HG02870 (cell line): Measurements from ENCODE around the gene CEP95.

ENCODE experiments used
- ATAC-seq: cut with Tn5 transposase; IDR thresholded peaks from one replicate; pipeline ENCODE4 v1.9.1; 2021; ENCODE audit warnings: mild to moderate bottlenecking, moderate library complexity; ENCODE audit not compliant: unreplicated experiment

CEP95 gene

DNA sequence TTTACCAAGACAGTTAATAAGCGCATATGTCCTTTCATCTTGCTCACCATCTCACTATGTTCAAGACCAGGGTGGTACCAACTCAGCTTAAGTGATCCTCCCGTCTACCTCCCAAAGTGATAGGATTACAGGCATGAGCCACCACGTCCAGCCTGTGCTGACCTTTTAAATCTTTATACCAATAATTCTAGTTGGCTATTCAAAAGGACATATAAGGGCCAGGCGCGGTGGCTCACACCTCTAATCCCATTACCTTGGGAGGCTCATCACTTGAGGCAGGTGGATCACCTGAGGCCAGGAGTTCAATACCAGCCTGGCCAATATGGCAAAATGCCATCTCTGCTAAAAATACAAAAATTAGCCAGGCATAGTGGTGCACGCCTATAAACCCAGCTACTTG lies 2.4 kb downstream of the CEP95 start:
- ATAC-seq = no peak

DNA sequence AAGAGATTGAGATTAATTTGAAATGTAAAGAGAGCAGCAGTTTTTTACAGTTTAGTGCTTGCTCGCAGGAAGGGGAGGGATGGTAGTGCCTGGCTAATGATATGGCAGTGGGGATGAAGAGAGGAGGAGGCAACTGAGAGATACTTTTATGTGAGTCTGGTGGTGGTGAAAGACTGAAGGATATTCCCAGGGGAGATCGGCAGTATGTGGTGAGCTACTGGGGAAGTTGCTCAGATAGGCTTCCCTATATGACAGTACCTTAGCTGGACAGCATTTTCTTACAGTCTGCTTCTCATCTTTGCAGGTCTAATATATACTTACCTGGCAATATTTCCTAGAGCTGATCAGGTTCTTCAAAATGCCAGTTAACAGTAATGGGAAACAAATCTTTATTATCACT lies 8.6 kb downstream of the CEP95 start:
- ATAC-seq = no peak

DNA sequence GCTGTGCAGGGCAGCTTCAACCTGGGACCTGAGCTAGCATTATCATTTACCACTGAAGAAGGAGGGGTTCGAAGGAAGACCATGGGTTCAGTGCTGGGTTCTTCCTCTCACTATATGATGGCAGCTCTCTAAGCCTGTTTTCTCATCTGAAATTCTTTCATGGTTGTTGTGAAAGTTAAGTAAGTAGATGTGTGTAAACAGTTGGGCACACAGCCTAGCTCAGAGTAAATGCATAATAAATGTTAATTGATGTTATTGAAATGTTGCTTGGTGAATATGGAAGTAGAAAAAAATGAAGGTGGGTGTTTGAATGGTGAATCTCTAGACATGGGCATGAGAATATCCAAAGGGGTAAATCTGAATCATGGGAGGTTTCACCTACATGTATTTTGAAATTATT lies 9.1 kb downstream of the CEP95 start:
- no peak for ATAC-seq

DNA sequence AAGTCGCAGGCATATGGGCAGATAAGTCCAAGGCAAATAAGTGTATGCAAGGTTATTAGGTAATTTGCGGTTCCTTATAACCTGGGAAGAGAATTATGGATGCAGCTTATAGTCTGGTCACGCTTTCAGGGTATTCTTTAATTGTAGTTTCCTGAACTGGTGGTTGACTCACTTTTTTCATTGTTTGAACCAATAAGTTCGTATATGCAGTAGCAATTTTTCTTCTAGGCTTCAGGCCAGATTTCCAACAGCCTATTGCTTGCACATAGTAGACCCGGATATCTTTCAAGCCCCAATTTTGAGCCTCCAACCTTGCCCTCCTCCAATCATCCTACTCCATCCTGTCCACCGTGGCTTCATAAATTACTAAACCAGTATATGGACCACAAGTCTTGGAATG lies 12.8 kb downstream of the CEP95 start:
- ATAC-seq = no peak

DNA sequence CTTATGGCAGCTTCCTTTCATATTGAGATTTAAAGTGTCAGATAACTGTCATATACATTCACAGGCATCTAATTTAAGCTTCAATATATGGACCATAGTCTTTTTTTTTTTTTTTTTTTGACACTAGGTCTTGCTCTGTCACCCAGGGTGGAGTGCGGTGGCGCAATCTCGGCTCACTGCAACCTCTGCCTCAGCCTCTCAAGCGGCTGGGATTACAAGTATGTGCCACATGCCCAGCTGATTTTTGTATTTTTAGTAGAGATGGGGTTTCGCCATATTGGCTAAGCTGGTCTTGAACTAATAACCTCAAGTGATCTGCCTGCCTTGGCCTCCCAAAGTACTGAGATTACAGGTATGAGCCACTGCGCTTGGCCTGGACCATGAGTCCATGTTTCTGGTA lies 13.6 kb downstream of the CEP95 start:
- no peak for ATAC-seq

DNA sequence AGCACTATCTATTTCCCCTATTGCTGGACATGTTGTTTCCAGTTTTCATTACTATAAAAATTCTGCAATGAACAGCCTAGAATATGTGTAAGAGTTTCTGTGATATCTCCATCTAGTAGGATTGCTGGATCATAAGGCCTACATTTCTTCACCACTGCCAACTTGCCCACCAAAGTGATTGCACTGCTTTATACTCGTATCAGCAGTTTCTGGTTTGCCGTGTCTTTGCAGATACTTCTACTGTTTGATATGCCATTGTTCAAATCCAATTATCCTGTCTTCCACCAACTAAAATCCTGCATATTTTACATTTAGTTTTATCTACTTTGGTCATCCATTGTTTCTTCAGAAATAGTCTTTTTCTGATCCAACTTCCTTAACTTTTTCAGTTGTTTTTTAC lies 21.1 kb downstream of the CEP95 start:
- no peak for ATAC-seq

DNA sequence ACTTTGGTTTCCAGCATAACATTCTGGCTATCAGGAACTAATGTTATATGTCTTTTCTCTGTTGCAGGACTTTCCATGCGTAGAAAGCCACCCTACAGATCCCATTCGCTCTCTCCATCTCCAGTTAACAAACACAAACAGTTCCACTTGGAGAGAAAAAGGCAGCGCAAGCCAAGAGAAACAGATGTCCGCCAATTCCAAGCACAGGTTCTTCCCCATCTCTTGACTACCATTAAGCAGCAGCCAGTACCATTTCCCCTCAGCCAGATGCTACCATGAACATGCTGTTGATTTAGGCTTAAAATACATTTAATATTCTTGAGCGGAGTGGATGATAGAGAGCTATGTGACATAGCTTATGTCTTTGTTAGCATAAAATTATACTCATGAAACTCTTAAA lies 22.4 kb downstream of the CEP95 start:
- no peak for ATAC-seq

DNA sequence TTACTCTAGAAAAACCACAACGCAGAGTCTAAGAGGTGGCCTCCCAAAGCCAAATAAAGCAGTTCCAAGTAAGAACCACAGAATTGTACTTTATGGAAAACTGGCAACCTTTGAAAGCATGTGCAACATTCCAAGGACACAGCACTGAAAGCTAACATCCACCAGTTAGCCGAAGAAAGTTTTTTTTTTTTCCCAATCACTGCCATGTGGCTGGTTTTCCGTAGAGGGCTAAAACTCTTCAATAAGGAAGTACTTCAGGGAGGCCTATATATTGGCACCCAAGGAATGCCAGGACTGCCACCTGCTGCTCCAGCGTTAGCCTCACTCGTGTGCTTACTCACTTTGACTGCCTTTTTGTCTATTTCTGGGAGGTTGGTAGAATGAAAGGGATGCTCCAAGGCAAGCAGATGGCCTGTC lies 25.2 kb downstream of the CEP95 start:
- no peak for ATAC-seq

DNA sequence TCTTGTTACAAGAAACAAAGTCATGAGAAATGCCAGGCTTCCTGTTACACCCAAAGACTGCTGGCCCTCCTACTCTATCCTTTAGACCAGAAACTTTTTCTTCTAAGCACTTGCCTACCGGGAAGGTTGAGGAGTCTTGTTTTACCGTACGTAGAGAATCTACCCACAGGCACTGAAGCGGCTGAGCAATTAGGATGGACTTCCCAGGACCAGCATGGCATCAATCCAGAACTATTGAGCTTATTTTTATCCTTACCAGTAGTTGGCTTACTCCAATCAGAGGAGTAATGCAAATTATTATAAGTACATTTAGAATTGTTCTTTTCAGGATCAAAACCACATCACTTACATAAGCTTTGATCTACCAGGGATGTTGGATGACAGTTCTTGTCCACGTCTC lies 25.6 kb downstream of the CEP95 start:
- ATAC-seq = no peak

DNA sequence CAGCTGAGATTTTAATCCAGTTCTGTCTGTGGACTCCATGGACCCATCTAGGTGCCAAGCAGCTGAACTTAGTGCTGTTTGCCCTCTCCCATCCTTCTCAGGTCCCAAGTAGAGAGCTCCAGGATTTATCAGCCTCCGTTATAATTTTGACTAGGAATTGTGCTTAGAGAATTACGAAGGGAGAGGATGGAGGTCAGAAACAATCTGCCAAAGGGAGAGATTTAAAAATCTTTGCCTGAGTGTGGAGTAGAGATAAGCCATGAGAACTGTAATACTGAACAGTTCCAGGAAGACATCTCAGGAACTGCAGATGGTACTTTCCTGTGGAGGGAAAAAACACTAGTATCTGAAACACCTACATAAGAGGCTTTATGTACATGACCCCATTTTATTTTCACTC lies 27.0 kb downstream of the CEP95 start:
- ATAC-seq = no peak

DNA sequence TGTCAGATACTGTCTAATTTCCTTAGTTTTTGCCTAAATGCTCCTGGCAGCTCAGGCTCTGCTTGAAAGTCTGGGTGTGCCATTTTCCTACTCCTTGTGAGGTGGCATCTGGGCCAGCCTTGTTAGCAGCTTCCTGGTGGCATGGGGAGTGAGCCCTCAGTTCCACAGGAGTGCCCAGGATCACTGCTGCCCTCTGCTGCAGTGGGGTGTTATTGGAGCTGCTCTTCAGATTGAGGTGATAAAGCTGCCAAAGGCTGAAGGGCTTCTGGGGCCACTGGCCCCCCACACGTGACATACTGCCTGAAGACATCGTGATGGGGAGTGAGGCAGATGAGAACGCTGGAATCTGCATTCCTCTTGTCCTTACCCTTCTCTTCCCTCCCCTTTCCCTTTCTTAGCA lies 27.4 kb downstream of the CEP95 start:
- no peak for ATAC-seq

DNA sequence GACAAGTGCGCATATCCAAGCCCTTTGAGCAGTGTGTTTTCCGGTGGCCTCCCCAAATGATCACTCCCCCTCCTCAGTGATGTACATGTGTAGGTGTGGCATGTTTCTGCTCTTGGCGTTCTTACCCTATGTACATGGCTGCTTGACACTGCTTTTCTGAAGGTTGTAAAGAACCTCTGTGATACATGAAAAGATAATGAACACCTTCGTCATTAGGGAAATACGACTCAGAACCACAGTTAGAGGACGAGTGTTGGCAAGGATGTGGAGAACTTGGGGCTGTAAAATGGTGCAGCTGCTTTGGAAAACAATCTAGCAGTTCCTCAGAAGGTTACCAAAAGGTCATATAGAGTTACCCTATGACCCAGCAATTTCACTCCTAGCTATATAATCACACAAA lies 28.6 kb downstream of the CEP95 start:
- no peak for ATAC-seq

DNA sequence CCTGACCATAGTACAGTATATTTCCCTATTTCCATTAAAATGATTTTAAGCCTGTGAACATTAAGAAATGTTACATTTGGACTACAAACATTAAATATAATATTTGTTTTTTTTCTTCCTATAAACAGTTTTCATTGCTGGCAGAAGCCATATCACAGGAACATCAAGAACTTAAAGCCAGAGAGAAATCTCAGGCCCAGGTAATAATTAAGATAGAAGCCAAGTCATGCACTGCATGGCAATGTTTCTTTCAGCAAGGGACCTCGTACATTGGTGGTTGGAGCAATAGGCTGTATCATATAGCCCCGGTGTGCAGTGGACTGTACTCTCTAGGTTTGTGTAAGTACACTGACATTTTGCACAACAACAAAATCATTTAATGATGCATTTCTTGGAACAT lies 30.1 kb downstream of the CEP95 start:
- ATAC-seq = no peak

DNA sequence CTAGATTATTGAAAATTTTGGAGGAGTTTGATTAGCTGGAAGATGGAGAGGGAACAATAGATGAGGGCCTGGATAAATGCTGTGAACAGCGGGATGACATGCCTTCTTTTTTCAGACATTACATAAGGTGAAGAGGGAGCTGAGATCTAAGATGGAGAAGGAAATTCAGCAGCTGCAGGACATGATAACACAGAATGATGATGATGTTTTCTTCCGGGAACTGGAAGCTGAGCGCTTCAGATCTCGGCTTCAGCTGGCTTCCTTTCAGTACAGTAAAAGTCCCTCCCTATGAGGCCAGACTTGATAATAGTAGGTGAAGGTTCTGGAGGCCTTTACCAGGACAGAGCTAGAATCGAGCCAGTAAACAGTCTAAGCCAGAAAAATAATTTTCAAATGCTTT lies 30.7 kb downstream of the CEP95 start:
- ATAC-seq = no peak

DNA sequence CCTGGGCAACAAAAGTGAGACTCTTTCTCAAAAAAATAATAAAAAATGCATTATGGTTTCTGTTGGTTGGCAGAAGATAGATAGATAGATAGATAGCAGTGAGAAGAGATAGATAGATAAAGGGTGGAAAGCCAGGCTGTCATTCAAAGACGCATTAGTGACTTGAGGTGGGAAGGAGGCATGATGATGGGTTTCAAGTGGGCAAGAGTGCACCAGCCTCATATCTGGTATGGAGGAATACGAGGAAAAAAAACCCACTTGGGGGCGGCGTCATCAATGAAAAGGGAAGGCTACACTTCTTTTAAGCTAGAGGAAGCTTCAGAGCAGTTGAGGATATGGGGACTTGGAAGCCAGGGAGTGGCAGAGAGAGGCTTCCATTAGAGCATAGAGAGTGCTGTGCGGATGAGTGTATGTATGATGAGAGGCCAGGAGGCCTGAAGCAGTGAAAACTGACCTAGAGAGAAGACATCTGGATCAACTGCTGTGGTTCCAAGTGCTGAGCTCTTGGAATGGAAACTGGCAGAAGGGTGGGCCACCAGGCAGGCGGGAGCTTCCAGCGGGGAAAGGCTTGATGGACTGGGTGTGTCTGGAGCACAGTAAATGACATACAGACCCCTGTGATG lies 31.8 kb downstream of the CEP95 start:
- no peak for ATAC-seq

DNA sequence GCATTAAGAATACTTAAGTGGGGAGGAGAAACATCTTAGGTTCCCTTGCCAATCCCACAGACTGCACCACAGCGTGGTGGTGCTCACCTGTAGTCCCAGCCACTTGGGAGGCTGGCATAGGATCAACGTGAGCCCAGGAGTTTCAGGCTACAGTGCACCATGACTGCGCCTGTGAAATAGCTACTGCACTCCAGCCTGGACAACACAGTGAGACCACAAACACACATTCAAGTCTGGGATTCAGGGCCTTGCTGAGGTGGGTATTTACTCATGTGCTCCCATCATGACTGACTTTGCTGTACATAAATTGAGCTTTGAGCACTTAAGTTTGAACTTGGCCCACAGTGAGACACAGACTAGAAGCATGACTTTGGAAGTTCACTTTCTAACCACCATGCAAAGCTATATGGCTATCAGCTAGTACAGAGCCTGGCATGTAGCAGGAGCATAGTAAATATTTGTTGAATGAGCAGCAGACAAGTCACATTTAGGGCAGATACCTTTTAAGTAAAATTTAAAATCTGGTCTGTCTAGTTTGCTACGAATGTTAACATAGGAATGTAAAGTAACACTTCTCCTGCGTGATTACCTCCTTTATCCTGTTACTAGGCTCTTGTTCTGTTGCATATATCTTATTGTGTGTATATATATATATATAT lies 33.5 kb downstream of the CEP95 start:
- ATAC-seq = no peak

DNA sequence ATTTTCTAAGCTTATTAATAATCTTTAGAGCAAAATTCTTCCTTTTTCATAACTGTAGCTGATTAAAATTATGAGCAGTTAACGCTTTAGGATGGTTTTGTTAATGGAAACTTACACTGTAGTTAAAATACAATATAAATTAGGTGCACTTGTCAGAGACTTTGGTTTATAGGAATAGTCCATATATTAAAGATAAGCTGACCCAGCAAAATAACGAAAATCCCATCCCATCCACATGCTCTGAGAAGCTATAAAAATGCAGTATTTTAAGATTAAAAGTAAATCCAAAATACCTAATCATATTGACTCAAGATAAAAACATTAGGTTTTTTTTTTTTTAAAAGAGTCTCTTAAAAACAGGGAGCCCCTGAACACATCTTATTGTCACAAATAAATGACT lies 38.0 kb downstream of the CEP95 start:
- no peak for ATAC-seq

DNA sequence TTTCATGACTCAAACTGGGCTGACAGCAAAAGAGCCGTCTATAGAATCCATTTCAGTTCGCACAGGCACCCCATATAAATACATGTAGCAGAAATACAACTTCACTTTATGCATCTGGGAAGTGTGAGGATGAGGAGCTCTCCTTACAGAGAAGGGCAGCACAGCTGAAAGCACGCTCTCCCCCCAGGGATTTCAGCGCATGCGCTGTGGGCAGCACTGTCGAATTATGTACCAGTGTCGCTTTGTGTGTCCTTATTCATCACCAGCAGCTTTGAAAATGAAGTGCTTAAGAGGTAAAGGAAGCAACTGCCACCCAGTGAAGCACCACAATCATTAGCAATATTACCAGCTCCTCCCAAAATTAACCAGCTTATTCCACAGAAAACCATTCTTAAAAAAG lies 39.9 kb downstream of the CEP95 start:
- ATAC-seq = no peak

DNA sequence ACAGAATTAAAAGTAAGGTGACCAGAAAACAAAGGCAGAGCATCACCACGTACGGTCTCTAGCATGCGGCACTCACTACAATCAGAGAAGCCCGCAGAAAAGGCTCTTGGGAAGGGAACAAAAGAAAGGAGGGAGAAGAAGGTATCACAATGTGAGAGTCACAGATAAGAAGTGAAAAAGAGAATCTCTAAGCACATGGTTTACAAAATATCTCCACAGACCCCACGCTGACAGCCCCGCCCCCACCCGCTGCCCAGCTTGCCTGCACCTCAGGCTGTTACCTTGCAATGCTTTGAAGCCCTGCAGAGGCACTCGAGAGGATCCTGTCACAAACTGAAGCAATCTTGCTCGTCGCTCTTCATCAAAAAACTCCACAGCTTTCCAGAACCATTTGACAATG lies 40.5 kb downstream of the CEP95 start:
- no peak for ATAC-seq

DNA sequence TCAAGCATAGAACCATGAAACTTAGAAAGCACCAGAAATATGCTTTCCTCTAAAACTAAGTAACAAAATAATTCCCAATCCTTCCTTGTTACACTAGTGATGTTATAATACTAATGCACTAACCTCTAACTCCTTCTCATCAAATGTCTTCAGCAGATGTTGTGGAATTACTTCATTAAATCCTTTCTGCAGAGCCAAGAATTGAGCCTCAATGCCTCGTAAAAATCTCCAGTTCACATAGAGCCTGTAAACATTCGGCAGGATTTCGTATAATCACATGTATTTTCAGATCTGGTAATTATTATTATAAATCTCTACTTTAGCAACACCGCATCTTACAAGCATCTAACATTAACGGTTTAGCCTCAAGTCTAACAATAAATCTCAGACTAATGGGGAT lies 44.7 kb downstream of the CEP95 start:
- no peak for ATAC-seq

DNA sequence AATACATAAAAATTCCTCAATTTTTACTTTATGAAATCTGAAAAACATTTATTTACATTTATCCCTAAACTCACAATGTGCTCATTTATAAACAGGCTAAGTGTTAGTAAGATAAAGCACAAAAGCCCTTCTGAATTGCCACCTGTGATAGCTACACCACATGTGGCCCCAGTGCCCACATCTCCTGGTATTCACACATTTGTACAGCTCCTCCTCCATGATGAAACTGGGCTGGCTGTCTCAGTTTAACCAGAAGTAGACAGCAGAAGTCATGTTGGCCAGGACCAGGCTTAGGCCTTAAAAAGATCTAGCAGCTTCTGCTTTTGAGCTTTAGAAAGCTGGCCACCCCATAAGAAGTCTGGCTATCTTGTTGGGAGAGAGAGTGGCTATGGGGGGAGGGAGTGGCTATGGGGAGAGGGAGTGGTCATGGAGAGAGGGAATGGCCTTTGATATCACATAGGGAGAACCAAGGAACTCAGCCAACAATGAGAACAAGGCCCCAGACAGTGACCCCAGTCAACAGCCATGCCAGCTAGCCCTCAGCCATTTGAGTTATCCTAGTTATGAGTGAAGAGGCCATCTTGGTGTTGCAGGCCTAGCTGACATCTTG lies 47.4 kb downstream of the CEP95 start:
- no peak for ATAC-seq

DNA sequence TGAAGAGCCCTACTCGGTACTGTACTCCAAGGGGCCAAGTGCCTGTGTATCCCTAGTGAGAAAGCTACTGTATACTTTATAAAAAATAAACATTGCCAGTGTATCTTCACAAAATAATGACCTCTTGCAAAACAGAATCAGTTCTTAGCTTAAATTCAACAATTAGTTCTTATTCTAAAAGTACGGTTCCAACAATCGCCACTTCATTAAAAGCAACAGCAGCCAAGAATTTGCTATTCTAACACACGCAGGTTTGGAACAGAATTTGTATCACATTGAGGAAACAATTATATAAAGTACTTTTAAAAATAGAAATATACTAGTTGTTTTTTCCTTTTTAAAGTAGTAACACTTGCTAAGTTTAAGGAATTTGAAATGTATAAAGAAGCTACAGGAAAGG lies 48.5 kb downstream of the CEP95 start:
- no peak for ATAC-seq

DNA sequence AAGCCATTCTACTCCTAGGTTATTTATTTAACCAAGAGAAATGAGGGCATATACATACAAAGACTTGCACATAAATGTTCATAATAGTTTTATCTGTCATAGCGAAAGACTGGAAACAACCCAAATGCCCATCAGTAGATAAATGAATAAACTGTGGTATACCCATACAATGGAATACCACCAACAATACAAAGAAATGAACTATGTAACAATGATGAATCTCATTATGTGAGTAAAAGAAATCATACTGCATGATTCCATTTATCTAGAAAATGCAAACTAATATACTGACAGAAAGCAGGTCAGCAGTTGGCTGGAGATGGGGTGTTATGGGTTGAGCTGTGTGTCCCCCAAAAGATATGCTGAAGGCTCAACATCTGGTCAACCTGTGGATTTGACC lies 57.3 kb downstream of the CEP95 start:
- no peak for ATAC-seq
